22Rv1 (cell line): ENCODE data around the gene UBE2Z.

Experiments used
- H3K27ac ChIP-seq: fragments of 450-650 bp; 2 replicates; pipeline ENCODE4 v1.5.1; 2017
- ZFX ChIP-seq: fragments of 450-650 bp; IDR thresholded peaks from 2 replicates; pipeline ENCODE4 v1.6.1; 2017; ENCODE audit warnings: antibody characterized with exemption, borderline replicate concordance
- TF ChIP-seq, protein P1 (sequence below): fragments of 450-650 bp; IDR thresholded peaks from 2 replicates; pipeline ENCODE4 v1.5.1; 2017; ENCODE audit warnings: mild to moderate bottlenecking

Gene UBE2Z

GRCh38 chr17:48908047-48908843 is at the start of gene UBE2Z:
Gene UBE2Z, plus strand, starts transcription at chr17:48908407. Its CDS starts 97 bp downstream, at chr17:48908504.
- H3K27ac ChIP-seq = peak within 1 kb of the TSS; percentile 91
- TF ChIP-seq, protein P1, sequence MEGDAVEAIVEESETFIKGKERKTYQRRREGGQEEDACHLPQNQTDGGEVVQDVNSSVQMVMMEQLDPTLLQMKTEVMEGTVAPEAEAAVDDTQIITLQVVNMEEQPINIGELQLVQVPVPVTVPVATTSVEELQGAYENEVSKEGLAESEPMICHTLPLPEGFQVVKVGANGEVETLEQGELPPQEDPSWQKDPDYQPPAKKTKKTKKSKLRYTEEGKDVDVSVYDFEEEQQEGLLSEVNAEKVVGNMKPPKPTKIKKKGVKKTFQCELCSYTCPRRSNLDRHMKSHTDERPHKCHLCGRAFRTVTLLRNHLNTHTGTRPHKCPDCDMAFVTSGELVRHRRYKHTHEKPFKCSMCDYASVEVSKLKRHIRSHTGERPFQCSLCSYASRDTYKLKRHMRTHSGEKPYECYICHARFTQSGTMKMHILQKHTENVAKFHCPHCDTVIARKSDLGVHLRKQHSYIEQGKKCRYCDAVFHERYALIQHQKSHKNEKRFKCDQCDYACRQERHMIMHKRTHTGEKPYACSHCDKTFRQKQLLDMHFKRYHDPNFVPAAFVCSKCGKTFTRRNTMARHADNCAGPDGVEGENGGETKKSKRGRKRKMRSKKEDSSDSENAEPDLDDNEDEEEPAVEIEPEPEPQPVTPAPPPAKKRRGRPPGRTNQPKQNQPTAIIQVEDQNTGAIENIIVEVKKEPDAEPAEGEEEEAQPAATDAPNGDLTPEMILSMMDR = peak; percentile 76
- TF ChIP-seq ZFX = no peak

- TF ChIP-seq ZFX = no peak
These were observed 48.2 kb upstream of the UBE2Z start for GRCh38 chr17:48860034-48860433.

GRCh38 chr17:48860456-48860855 is 47.8 kb upstream of the UBE2Z start:
- no peak overlapping the region for H3K27ac ChIP-seq
- TF ChIP-seq, protein P1 = no peak
- no peak for TF ChIP-seq ZFX

More at GRCh38 chr17:48860034-48860433, 48.2 kb upstream of the UBE2Z start:
- no peak overlapping the region for H3K27ac ChIP-seq

DNA sequence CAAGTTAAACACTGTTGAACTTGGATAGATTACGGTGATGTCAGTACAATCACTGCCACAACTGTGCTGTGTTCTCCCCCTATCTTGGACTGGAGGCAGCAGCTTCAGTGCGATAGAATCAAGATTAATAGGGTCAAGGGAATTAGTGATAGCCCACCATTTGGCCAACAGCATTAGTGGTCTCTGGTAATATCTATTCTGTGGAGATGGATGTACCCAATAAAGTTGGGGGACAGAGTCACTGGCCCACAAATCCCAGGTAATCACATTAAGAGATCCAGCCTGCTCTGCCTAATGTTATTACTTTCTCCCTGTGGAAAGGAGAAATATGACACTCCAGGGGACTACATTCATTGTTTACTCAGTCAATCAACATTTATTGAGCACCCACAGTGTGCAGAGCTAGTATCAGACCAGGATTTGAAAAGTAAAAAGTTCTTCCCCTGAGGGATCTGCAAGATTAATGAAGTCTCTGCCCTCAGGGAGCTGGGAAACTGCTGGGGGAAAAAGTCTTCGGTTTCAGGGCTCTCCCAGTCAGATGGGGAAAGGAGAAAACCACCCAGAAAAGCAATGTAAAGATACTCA is 39.2 kb upstream of the UBE2Z start:
- TF ChIP-seq, protein P1 = no peak
- no peak for TF ChIP-seq ZFX
- H3K27ac ChIP-seq = peak overlapping the region; percentile 87; the same call in 1 of the 2 replicates

DNA sequence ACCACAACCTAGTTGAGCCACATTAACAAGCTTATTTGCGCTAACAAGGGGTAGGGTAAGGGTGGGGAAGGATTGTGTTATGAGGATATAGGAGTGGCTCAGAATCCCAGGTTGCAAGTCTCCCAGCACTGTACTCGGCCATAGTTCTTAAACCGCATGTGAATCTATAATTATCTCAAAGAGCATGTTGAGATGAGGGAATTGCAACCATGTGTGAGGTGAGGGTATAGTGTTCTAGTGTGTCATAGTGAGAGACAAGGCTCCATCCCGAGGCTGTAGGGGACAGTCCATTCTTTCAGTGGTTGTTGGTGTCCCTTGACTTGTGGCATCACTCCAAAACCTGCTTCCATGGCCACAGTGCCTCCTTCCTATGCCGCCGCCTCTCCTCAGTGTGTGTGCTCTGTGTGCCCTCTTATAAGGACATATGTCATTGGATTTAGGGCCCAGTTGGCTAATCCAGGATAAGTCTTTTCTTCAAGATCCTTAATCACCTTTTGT is 38.3 kb upstream of the UBE2Z start:
- no peak for TF ChIP-seq ZFX
- TF ChIP-seq, protein P1 = no peak
- H3K27ac ChIP-seq = peak overlapping the region; percentile 87

DNA sequence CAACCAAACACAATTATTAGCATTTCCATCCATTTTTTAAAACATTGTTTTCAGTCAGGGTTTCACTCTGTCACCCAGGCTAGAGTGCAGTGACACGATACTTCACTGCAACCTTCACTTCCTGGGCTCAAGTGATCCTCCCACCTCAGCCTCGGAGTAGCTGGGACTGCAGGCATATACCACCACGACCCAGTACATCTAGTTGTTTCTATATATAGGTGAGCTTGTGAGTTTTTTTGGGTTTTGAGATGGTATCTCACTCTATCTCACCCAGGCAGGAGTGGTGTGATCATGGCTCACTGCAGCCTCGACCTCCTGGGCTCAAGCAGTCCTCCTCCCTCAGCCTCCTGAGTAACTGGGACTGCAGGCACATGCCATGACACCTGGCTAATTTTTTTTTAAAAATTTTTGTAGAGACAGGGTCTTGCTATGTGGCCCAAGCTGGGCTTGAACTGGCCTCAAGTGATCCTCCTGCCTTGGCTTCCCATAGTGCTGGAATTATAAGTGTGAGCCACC is 37.1 kb upstream of the UBE2Z start:
- peak overlapping the region; percentile 87 for H3K27ac ChIP-seq
- TF ChIP-seq, protein P1 = no peak

- peak overlapping the region; percentile 87 for H3K27ac ChIP-seq
- TF ChIP-seq, protein P1 = no peak
- TF ChIP-seq ZFX = no peak
These were observed 36.5 kb upstream of the UBE2Z start for GRCh38 chr17:48871551-48872351.

DNA sequence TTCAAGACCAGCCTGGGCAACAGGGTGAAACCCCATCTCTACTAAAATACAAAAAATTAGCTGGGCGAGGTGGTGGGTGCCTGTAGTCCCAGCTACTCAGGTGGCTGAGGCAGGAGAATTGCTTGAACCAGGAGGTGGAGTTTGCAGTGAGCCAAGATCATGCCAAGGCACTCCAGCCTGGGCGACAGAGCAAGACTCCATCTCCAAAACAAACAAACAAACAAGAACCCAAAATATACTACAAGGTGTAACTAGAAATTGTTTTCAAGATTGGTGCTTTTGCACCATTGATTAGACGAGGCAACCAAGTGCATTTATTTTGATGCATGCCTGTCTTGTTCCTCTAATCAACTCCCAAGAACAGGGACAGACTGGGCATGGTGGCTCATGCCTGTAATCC is 35.8 kb upstream of the UBE2Z start:
- H3K27ac ChIP-seq = peak overlapping the region; percentile 87
